SK-N-SH (cell line): Measurements from ENCODE around the gene BDKRB2.

ENCODE experiments used
- EP300 ChIP-seq, 2 experiments: IDR thresholded peaks; 2 replicates each; pipeline versions ENCODE4 v1.4.0 to v1.6.1; 2012; ENCODE audit warnings: borderline replicate concordance in 1 of 2, low read depth in 1 of 2, low read length in 1 of 2
- EZH2phosphoT487 ChIP-seq: fragments of 200-600 bp; sonication (generic); IDR thresholded peaks from 2 replicates; pipeline ENCODE4 v1.6.1; 2017; ENCODE audit warnings: low read depth, mixed run types, mild to moderate bottlenecking, antibody characterized with exemption, moderate library complexity, borderline replicate concordance
- FOSL2 ChIP-seq: IDR thresholded peaks from 2 replicates; pipeline ENCODE4 v1.4.0; 2012; ENCODE audit warnings: low read depth, mild to moderate bottlenecking, moderate library complexity, borderline replicate concordance
- NFIC ChIP-seq: IDR thresholded peaks from 2 replicates; pipeline ENCODE4 v1.4.0; 2012; ENCODE audit warnings: borderline replicate concordance
- NRF1 ChIP-seq: IDR thresholded peaks from 2 replicates; pipeline ENCODE4 v1.6.1; 2012; ENCODE audit warnings: low read depth, mild to moderate bottlenecking, low read length
- POLR2AphosphoS5 ChIP-seq: IDR thresholded peaks from 2 replicates; pipeline ENCODE4 v1.6.1; 2012; ENCODE audit warnings: low read depth, low read length
- RCOR1 ChIP-seq: fragments of 150-350 bp; IDR thresholded peaks from 2 replicates; pipeline ENCODE4 v1.6.1; 2017; ENCODE audit warnings: antibody characterized with exemption, low read length
- REST ChIP-seq: IDR thresholded peaks from 2 replicates; pipeline ENCODE4 v1.6.1; 2012; ENCODE audit warnings: mild to moderate bottlenecking, low read depth, low read length, moderate library complexity
- RFX5 ChIP-seq: IDR thresholded peaks from 2 replicates; pipeline ENCODE4 v1.6.1; 2012; ENCODE audit warnings: mild to moderate bottlenecking, improper control_type of control experiment, low read length
- SMC3 ChIP-seq: IDR thresholded peaks from 2 replicates; pipeline ENCODE4 v1.6.1; 2012; ENCODE audit warnings: low read depth, low read length, improper control_type of control experiment
- USF2 ChIP-seq: fragments of 150-350 bp; IDR thresholded peaks from 2 replicates; pipeline ENCODE4 v1.6.1; 2017; ENCODE audit warnings: antibody characterized with exemption, low read length, low read depth, borderline replicate concordance
- TF ChIP-seq, protein P1 (sequence below): fragments of 200-600 bp; sonication (generic); IDR thresholded peaks from 2 replicates; pipeline ENCODE4 v1.6.1; 2017; ENCODE audit warnings: antibody characterized with exemption, mild to moderate bottlenecking, moderate library complexity

DNA sequence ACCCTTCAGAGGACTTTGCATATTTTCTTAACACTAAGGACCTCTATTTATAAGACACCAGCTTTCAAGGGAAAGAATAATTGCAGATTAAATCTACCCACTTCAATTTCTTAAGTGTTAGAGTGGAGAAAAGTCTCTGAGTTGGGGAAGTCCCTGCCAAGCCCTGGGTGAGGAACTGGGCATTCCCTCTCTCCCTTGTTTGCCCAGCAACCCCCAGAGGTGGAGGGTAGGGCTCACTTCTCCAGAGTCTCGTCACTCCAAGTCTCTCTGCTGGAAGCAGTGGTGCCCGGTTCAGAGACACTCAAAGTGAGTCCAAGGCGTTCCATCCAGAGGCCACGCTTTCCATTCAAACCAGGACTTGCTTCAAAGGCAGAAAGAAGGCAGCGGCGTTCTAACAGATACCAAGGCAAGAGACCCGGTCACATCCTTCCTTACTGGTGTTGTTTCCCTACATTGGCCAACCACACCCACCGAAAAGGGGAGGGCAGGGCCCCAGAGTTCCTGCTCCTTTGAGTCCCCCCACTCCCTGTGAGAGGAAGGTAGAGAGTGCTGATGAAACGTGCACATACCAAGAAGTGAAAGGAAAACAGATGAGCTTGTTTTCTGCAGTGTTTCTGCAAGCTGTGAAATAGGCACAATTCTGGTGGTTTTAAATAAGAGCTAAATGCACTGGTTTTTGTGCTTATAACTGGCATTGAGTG lies 6.1 kb upstream of the BDKRB2 start:
- no peak for TF ChIP-seq REST
- no peak for TF ChIP-seq RFX5
- TF ChIP-seq, protein P1, sequence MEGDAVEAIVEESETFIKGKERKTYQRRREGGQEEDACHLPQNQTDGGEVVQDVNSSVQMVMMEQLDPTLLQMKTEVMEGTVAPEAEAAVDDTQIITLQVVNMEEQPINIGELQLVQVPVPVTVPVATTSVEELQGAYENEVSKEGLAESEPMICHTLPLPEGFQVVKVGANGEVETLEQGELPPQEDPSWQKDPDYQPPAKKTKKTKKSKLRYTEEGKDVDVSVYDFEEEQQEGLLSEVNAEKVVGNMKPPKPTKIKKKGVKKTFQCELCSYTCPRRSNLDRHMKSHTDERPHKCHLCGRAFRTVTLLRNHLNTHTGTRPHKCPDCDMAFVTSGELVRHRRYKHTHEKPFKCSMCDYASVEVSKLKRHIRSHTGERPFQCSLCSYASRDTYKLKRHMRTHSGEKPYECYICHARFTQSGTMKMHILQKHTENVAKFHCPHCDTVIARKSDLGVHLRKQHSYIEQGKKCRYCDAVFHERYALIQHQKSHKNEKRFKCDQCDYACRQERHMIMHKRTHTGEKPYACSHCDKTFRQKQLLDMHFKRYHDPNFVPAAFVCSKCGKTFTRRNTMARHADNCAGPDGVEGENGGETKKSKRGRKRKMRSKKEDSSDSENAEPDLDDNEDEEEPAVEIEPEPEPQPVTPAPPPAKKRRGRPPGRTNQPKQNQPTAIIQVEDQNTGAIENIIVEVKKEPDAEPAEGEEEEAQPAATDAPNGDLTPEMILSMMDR = no peak
- no peak for TF ChIP-seq NRF1
- TF ChIP-seq POLR2AphosphoS5 = no peak
- TF ChIP-seq NFIC = no peak
- TF ChIP-seq FOSL2 = no peak
- TF ChIP-seq USF2 = no peak
- TF ChIP-seq RCOR1 = no peak
- TF ChIP-seq EP300 (IDR thresholded peaks at IDR 0.05; ENCODE audit: borderline replicate concordance in 1 of 2, low read depth in 1 of 2, low read length in 1 of 2) = no peak
- TF ChIP-seq SMC3 = no peak
- no peak for TF ChIP-seq EZH2phosphoT487
